Neuronal stem cell (in vitro differentiated cells): ENCODE results near the gene KCNC2.
A peak's percentile ranks its signal among the peaks of the same experiment; 100 is the strongest.
"Not testable (repeated sequence)": the region's sequence is repeated elsewhere in the genome, so short reads cannot be mapped to it uniquely, and the experiment has no call there.

Experiments used
- DNase-seq: peaks from one replicate; pipeline ENCODE4 v3.0.0-alpha.2; 2013; ENCODE audit warnings: low spot score
- H2AFZ ChIP-seq: one replicate; pipeline ENCODE4 v1.6.1; 2013; ENCODE audit warnings: mild to moderate bottlenecking, low read length, inconsistent platforms
- H2AK5ac ChIP-seq: 2 replicates; pipeline ENCODE4 v1.6.1; 2013; ENCODE audit warnings: low read depth, mild to moderate bottlenecking, inconsistent platforms, low read length, moderate library complexity, mixed read lengths
- H2BK120ac ChIP-seq: 2 replicates; pipeline ENCODE4 v1.6.1; 2013; ENCODE audit warnings: low read depth, mild to moderate bottlenecking, inconsistent platforms, low read length, moderate library complexity, mixed read lengths
- H2BK12ac ChIP-seq: one replicate; pipeline ENCODE4 v1.6.1; 2013; ENCODE audit warnings: low read length, inconsistent platforms
- H2BK15ac ChIP-seq: 2 replicates; pipeline ENCODE4 v1.6.1; 2013; ENCODE audit warnings: mild to moderate bottlenecking, low read length, inconsistent platforms, mixed read lengths
- H2BK5ac ChIP-seq: one replicate; pipeline ENCODE4 v1.6.1; 2013; ENCODE audit warnings: inconsistent platforms, mild to moderate bottlenecking, low read length, moderate library complexity
- H3K14ac ChIP-seq: one replicate; pipeline ENCODE4 v1.6.1; 2013; ENCODE audit warnings: low read length, inconsistent platforms
- H3K18ac ChIP-seq: 2 replicates; pipeline ENCODE4 v1.6.1; 2013; ENCODE audit warnings: low read length, inconsistent platforms
- H3K23ac ChIP-seq: 2 replicates; pipeline ENCODE4 v1.6.1; 2013; ENCODE audit warnings: low read depth, mild to moderate bottlenecking, mixed read lengths, low read length, inconsistent platforms; ENCODE audit not compliant: poor library complexity
- H3K27ac ChIP-seq: replicated peaks from 3 replicates; pipeline ENCODE4 v1.5.1; 2013; ENCODE audit warnings: low read length, inconsistent platforms
- H3K27me3 ChIP-seq, 3 experiments: 2 replicates each; pipeline ENCODE4 v1.6.1; 2013; ENCODE audit warnings: low read length in 3 of 3, mild to moderate bottlenecking in 2 of 3, inconsistent platforms in 1 of 3, low read depth in 1 of 3, mixed read lengths in 1 of 3, moderate library complexity in 1 of 3; ENCODE audit not compliant: control insufficient read depth in 3 of 3, insufficient read depth in 3 of 3
- H3K36me3 ChIP-seq, 2 donors: replicated peaks in 1 of 2; 2 replicates each; pipeline ENCODE4 v1.6.1; 2013; ENCODE audit warnings: low read length in 2 of 2; ENCODE audit not compliant: control insufficient read depth in 2 of 2, insufficient read depth in 2 of 2
- H3K4ac ChIP-seq: 2 replicates; pipeline ENCODE4 v1.6.1; 2013; ENCODE audit warnings: inconsistent platforms, mild to moderate bottlenecking, low read length, moderate library complexity
- H3K4me1 ChIP-seq, 2 donors: 1 replicate in 1 of 2; 2 replicates in 1 of 2; pipeline ENCODE4 v1.6.1; 2013; ENCODE audit warnings: low read length in 2 of 2, low read depth in 1 of 2; ENCODE audit not compliant: control insufficient read depth in 2 of 2, insufficient read depth in 1 of 2
- H3K4me2 ChIP-seq: one replicate; pipeline ENCODE4 v1.6.1; 2013; ENCODE audit warnings: mild to moderate bottlenecking, low read length, inconsistent platforms; ENCODE audit not compliant: insufficient read depth, poor library complexity, severe bottlenecking
- H3K4me3 ChIP-seq, 2 donors: 2 replicates each; pipeline ENCODE4 v1.5.1; 2013; ENCODE audit warnings: low read length in 2 of 2, mild to moderate bottlenecking in 2 of 2, inconsistent platforms in 1 of 2, moderate library complexity in 1 of 2
- H3K79me1 ChIP-seq: one replicate; pipeline ENCODE4 v1.6.1; 2013; ENCODE audit warnings: low read depth, mild to moderate bottlenecking, inconsistent platforms, low read length, moderate library complexity
- H3K9ac ChIP-seq: one replicate; pipeline ENCODE4 v1.6.1; 2013; ENCODE audit warnings: mild to moderate bottlenecking, low read depth, low read length, inconsistent platforms; ENCODE audit not compliant: poor library complexity
- H3K9me3 ChIP-seq, 2 donors: replicated peaks in 1 of 2; 2 replicates each; pipeline versions ENCODE3 to v1.6.1; 2013; ENCODE audit warnings: low read length in 2 of 2, mild to moderate bottlenecking in 2 of 2, inconsistent platforms in 1 of 2, low read depth in 1 of 2, mixed read lengths in 1 of 2, moderate library complexity in 1 of 2; ENCODE audit not compliant: control insufficient read depth in 2 of 2, insufficient read depth in 1 of 2
- H4K8ac ChIP-seq: one replicate; pipeline ENCODE4 v1.6.1; 2013; ENCODE audit warnings: low read depth, mild to moderate bottlenecking, inconsistent platforms, low read length, moderate library complexity
- H4K91ac ChIP-seq: one replicate; pipeline ENCODE4 v1.6.1; 2013; ENCODE audit warnings: low read length, low read depth, mild to moderate bottlenecking, inconsistent platforms; ENCODE audit not compliant: poor library complexity
- WGBS, 2 donors: extraction: QIAGEN DNeasy Blood & Tissue Kit; methylation state at CpG; one replicate each; pipeline ENCODE4 v1.1.7; 2013; ENCODE audit warnings: missing lambda C conversion rate in 2 of 2, mixed read lengths in 1 of 2; ENCODE audit not compliant: insufficient read length in 2 of 2, insufficient replicate concordance in 1 of 2; ENCODE audit errors: extremely low coverage in 2 of 2; 5-methylcytosine and 5-hydroxymethylcytosine counted together

Gene KCNC2

DNA sequence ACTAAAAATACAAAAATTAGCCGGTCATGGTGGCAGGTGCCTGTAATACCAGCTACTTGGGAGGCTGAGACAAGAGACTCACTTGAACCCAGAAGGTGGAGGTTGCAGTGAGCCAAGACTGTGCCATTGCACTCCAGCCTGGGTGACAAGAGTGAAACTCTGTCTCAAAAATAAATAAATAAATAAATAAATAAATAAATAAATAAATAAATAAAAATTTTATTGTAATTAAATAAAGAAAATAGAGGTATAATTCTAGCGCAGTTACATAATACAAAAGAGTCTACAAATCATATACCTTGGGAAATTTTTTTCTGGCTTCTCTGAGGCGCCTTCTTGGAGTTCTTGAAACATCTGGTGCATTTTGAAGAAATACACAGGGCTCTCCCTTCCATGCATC lies 23.8 kb downstream of the KCNC2 start:
- H2BK120ac ChIP-seq, H3K23ac ChIP-seq, H3K27me3 ChIP-seq, H3K9me3 ChIP-seq, H3K14ac ChIP-seq, H3K4me2 ChIP-seq, H3K79me1 ChIP-seq, H3K36me3 ChIP-seq, H2AFZ ChIP-seq, H3K18ac ChIP-seq, H4K8ac ChIP-seq, H2BK15ac ChIP-seq, DNase-seq, H4K91ac ChIP-seq, H2BK5ac ChIP-seq, H3K27ac ChIP-seq, H3K4ac ChIP-seq, H3K9ac ChIP-seq, H3K4me3 ChIP-seq, H2AK5ac ChIP-seq, H2BK12ac ChIP-seq, H3K4me1 ChIP-seq: not testable (repeated sequence)
- no CpG with 5 or more reads among the region's 3 CpGs for WGBS, 2 donors

GRCh38 chr12:75184516-75184915 lies 25.1 kb downstream of the KCNC2 start:
- Histone ChIP-seq H2AK5ac (no peak overlapping the region), H3K23ac (no peak overlapping the region), H3K18ac (no peak overlapping the region), H4K8ac (no peak overlapping the region), H3K36me3 (no peaks in the 10 kb centered on the region), H3K27me3 (no peaks in the 10 kb centered on the region), H2BK15ac (no peak overlapping the region), H3K14ac (no peak overlapping the region), H2BK5ac (no peak overlapping the region), H3K4me3 (no peak overlapping the region), H3K9me3 (no peaks in the 10 kb centered on the region), H3K79me1 (no peaks in the 10 kb centered on the region), H3K4me2 (no peak overlapping the region), H2AFZ (no peak overlapping the region), H3K4me1 (no peaks in the 10 kb centered on the region), H4K91ac (no peak overlapping the region), H3K27ac (no peak overlapping the region), H3K9ac (no peak overlapping the region), H3K4ac (no peak overlapping the region), H2BK120ac (no peak overlapping the region), H2BK12ac (no peak overlapping the region)
- DNase-seq, result no peak

GRCh38 chr12:75183967-75184366 lies 25.7 kb downstream of the KCNC2 start:
- Histone ChIP-seq H3K27ac (no peak overlapping the region), H3K9me3 (no peaks in the 10 kb centered on the region), H3K18ac (no peak overlapping the region), H2BK15ac (no peak overlapping the region), H3K4me3 (no peak overlapping the region), H3K4ac (no peak overlapping the region), H3K36me3 (no peaks in the 10 kb centered on the region), H3K27me3 (no peaks in the 10 kb centered on the region), H2AFZ (no peak overlapping the region), H3K23ac (no peak overlapping the region), H2AK5ac (no peak overlapping the region), H4K8ac (no peak overlapping the region), H3K4me2 (no peak overlapping the region), H2BK120ac (no peak overlapping the region), H3K9ac (no peak overlapping the region), H4K91ac (no peak overlapping the region), H3K14ac (no peak overlapping the region), H2BK5ac (no peak overlapping the region), H2BK12ac (no peak overlapping the region), H3K79me1 (no peaks in the 10 kb centered on the region), H3K4me1 (no peaks in the 10 kb centered on the region)
- DNase-seq, result no peak
- 100% methylated on average over 1 of the region's 4 CpGs; no CpG with 5 or more reads in 1 of the 2 donors for WGBS, 2 donors

DNA sequence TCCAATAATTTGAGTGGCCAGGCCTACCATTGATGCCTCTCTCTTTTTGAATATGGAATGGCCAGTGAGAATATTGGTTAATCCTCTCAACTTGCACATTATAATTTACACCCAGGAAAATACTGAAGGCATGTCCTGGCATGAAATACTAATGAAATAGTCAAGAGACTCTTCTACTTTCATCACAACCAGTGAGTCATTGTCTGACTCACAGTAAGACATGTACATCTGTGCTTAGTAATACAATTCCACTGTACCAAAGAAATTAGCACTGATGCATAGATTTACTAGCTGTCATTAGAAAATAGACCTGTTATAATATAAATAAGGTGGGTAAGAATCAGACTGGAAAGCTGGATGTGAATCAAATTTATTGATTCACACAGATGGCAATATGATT lies 31.6 kb downstream of the KCNC2 start:
- no peak overlapping the region for H3K4me3 ChIP-seq
- no peak overlapping the region for H4K91ac ChIP-seq
- peak overlapping the region; percentile 13 for H2AFZ ChIP-seq
- H3K4me2 ChIP-seq, result no peak overlapping the region
- H2BK12ac ChIP-seq, result no peak overlapping the region
- no peak overlapping the region for H2BK15ac ChIP-seq
- H3K79me1 ChIP-seq, result no peaks in the 10 kb centered on the region
- H3K23ac ChIP-seq, result no peak overlapping the region
- no peak overlapping the region for H3K27ac ChIP-seq
- no peak overlapping the region for H3K14ac ChIP-seq
- no peak overlapping the region for H2BK120ac ChIP-seq
- H4K8ac ChIP-seq, result no peak overlapping the region
- no peak overlapping the region for H2AK5ac ChIP-seq
- H2BK5ac ChIP-seq, result no peak overlapping the region
- H3K4me1 ChIP-seq, result no peaks in the 10 kb centered on the region
- DNase-seq, result no peak
- no peak overlapping the region for H3K18ac ChIP-seq
- H3K36me3 ChIP-seq, result no peaks in the 10 kb centered on the region
- no peak overlapping the region for H3K9ac ChIP-seq
- no peak overlapping the region for H3K4ac ChIP-seq
- no peaks in the 10 kb centered on the region for H3K27me3 ChIP-seq
- no peaks in the 10 kb centered on the region for H3K9me3 ChIP-seq
